ENCODE results near the gene ARRB1.
A peak's percentile ranks its signal among the peaks of the same experiment; 100 is the strongest.

ARRB1 gene

GRCh38 chr11:75260396-75261170, 90.9 kb downstream of the ARRB1 start:
- no peak for DNase-seq (ENCODE audit: low read depth in 2 of 2)

- no peak for DNase-seq (ENCODE audit: low read depth in 2 of 2)
Measured at GRCh38 chr11:75254326-75254725, 97.1 kb downstream of the ARRB1 start.

GRCh38 chr11:75249704-75250103, 101.8 kb downstream of the ARRB1 start:
- DNase-seq (ENCODE audit: low read depth in 2 of 2), result no peak

- DNase-seq (ENCODE audit: low read depth in 2 of 2), result no peak
Measured at GRCh38 chr11:75248924-75249256, 102.6 kb downstream of the ARRB1 start.

GRCh38 chr11:75246671-75247350, 104.7 kb downstream of the ARRB1 start:
- no peak for DNase-seq (ENCODE audit: low read depth in 2 of 2)

- no peak for DNase-seq (ENCODE audit: low read depth in 2 of 2)
Measured at GRCh38 chr11:75246006-75246670, 105.3 kb downstream of the ARRB1 start.

GRCh38 chr11:75245356-75246005, 106.0 kb downstream of the ARRB1 start:
- DNase-seq (ENCODE audit: low read depth in 2 of 2), result no peak

- no peak for DNase-seq (ENCODE audit: low read depth in 2 of 2)
Measured at GRCh38 chr11:75244052-75244814, 107.2 kb downstream of the ARRB1 start.

GRCh38 chr11:75242722-75243600, 108.5 kb downstream of the ARRB1 start:
- DNase-seq (ENCODE audit: low read depth in 2 of 2), result no peak

GRCh38 chr11:75241906-75242644, 109.4 kb downstream of the ARRB1 start:
- DNase-seq (ENCODE audit: low read depth in 2 of 2), result no peak

- peak; percentile 83 to 87 for DNase-seq (ENCODE audit: low read depth in 2 of 2)
Measured at GRCh38 chr11:75241036-75241905, 110.2 kb downstream of the ARRB1 start.

GRCh38 chr11:75240311-75241035, 111.0 kb downstream of the ARRB1 start, which contains the start of gene TPBGL:
Gene TPBGL (plus strand): TSS chr11:75240774. CDS start chr11:75241050, 276 bp downstream.
- DNase-seq (ENCODE audit: low read depth in 2 of 2), result peak in 1 of 2 donors; percentile 38

- no peak for DNase-seq (ENCODE audit: low read depth in 2 of 2)
Measured at GRCh38 chr11:75239531-75240290, 111.8 kb downstream of the ARRB1 start.

GRCh38 chr11:75238595-75239440, 112.6 kb downstream of the ARRB1 start:
- no peak for DNase-seq (ENCODE audit: low read depth in 2 of 2)

- no peak for DNase-seq (ENCODE audit: low read depth in 2 of 2)
Measured at GRCh38 chr11:75237050-75237449, 114.4 kb downstream of the ARRB1 start.

GRCh38 chr11:75236062-75236461, 115.4 kb downstream of the ARRB1 start:
- DNase-seq (ENCODE audit: low read depth in 2 of 2), result no peak

Measured in stimulated activated CD4-positive, alpha-beta T cell treated with anti-CD3 and anti-CD28 coated beads, Interleukin-1b, Interleukin-23, amount 100 ng/mL, for 4 hours (primary cell).